PC-9 (cell line): Measurements from ENCODE around the gene ATP2C2.

Experiments
- EZH2 ChIP-seq: fragments of 200-600 bp; sonication (generic); IDR thresholded peaks from 2 replicates; pipeline ENCODE4 v1.8.0; 2017; ENCODE audit warnings: antibody characterized with exemption, low read depth
- TF ChIP-seq, protein P1 (sequence below): fragments of 200-600 bp; sonication (generic); conservative IDR thresholded peaks from 2 replicates; pipeline ENCODE4 v1.6.1; 2017; ENCODE audit warnings: mixed run types, antibody characterized with exemption, mild to moderate bottlenecking, moderate library complexity

- TF ChIP-seq, protein P1, sequence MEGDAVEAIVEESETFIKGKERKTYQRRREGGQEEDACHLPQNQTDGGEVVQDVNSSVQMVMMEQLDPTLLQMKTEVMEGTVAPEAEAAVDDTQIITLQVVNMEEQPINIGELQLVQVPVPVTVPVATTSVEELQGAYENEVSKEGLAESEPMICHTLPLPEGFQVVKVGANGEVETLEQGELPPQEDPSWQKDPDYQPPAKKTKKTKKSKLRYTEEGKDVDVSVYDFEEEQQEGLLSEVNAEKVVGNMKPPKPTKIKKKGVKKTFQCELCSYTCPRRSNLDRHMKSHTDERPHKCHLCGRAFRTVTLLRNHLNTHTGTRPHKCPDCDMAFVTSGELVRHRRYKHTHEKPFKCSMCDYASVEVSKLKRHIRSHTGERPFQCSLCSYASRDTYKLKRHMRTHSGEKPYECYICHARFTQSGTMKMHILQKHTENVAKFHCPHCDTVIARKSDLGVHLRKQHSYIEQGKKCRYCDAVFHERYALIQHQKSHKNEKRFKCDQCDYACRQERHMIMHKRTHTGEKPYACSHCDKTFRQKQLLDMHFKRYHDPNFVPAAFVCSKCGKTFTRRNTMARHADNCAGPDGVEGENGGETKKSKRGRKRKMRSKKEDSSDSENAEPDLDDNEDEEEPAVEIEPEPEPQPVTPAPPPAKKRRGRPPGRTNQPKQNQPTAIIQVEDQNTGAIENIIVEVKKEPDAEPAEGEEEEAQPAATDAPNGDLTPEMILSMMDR: no peak
- TF ChIP-seq EZH2: no peak
Measured at GRCh38 chr16:84369105-84369504, 767 bp downstream of the ATP2C2 start.
